22Rv1 (cell line): ENCODE measurements around the gene AGAP3.

Source experiments
- CTCF ChIP-seq: fragments of 450-650 bp; IDR thresholded peaks from 2 replicates; pipeline ENCODE4 v1.5.1; 2017; ENCODE audit warnings: mild to moderate bottlenecking
- ZFX ChIP-seq: fragments of 450-650 bp; IDR thresholded peaks from 2 replicates; pipeline ENCODE4 v1.6.1; 2017; ENCODE audit warnings: antibody characterized with exemption, borderline replicate concordance

- no peak for TF ChIP-seq CTCF
- no peak for TF ChIP-seq ZFX
Observed at GRCh38 chr7:151135525-151135845, 49.2 kb downstream of the AGAP3 start.
